NCI-H2029 (cell line): Measurements from ENCODE around the gene RAP1A.

Experiments used
- DNase-seq: peaks from one replicate; lab custom pipeline; 2025; lab: John Stamatoyannopoulos, UW

Gene RAP1A

DNA sequence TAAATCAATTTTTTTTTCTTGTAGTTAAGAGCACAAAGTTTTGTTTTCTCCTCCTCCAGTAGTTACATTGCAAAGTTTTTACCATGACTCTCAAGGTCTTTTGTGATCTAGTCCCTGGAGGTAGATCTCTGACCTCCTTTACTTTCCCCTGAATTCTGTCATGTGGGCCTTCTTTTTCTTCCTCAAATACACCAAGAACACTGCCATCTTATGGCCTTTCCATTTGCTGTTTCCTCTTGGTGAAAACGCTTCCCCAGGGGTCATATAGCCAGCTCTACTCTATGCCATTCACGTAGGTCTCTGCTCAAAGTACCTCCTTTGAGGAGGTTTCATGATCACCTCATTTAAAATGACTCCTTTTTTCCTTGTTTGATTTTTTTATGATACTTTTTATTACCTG lies 138.8 kb downstream of the RAP1A start:
- no peak for DNase-seq

DNA sequence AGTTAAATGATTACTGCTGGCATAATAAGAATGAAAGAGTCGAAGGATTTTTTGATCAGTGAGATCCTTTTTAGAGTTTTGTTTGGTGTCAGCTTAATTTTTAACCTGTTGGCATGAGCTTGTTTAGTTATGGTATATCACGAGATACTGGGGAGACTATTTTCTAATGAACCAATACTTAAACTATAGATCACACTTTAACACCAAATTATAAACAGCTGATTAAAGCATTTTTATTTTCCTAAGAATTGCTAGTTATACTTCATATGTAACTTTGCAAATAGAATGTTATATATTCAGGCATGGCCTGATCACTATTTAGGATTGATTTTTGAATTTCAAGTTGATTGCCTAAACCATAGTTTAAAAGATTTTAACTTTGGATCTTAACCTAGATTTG lies 142.1 kb downstream of the RAP1A start:
- no peak for DNase-seq

GRCh38 chr1:111762332-111762731 lies 142.7 kb downstream of the RAP1A start:
- DNase-seq = no peak
